ENCODE measurements around the gene LIMK2.
"Not testable (repeated sequence)": the region's sequence is repeated elsewhere in the genome, so short reads cannot be mapped to it uniquely, and the experiment has no call there.

The LIMK2 gene

GRCh38 chr22:31313366-31314147 lies 101.5 kb downstream of the LIMK2 start:
- peak; percentile 62 for DNase-seq
- in situ Hi-C loops (cut with MboI; ENCODE audit: low pct_unique_long_range_greater_than_20kb, low sequenced_read_pairs): no loop called here

GRCh38 chr22:31314220-31314619 lies 102.1 kb downstream of the LIMK2 start:
- DNase-seq; in situ Hi-C loops (cut with MboI; ENCODE audit: low pct_unique_long_range_greater_than_20kb, low sequenced_read_pairs): not testable (repeated sequence)

GRCh38 chr22:31321421-31321820 lies 109.3 kb downstream of the LIMK2 start:
- in situ Hi-C loops (cut with MboI; ENCODE audit: low pct_unique_long_range_greater_than_20kb, low sequenced_read_pairs): no loop called here
- no peak for DNase-seq

GRCh38 chr22:31323578-31324550 lies 111.8 kb downstream of the LIMK2 start:
- DNase-seq: no peak
- in situ Hi-C loops (cut with MboI; ENCODE audit: low pct_unique_long_range_greater_than_20kb, low sequenced_read_pairs): no loop called here

- in situ Hi-C loops (cut with MboI; ENCODE audit: low pct_unique_long_range_greater_than_20kb, low sequenced_read_pairs): no loop called here
- no peak for DNase-seq
These were observed 114.8 kb downstream of the LIMK2 start for GRCh38 chr22:31326877-31327276.

- no peak for DNase-seq
- in situ Hi-C loops (cut with MboI; ENCODE audit: low pct_unique_long_range_greater_than_20kb, low sequenced_read_pairs): no loop called here
These were observed 115.9 kb downstream of the LIMK2 start for GRCh38 chr22:31327806-31328543.

GRCh38 chr22:31328544-31328960 lies 116.5 kb downstream of the LIMK2 start:
- in situ Hi-C loops (cut with MboI; ENCODE audit: low pct_unique_long_range_greater_than_20kb, low sequenced_read_pairs): no loop called here
- DNase-seq: no peak

- no peak for DNase-seq
- in situ Hi-C loops (cut with MboI; ENCODE audit: low pct_unique_long_range_greater_than_20kb, low sequenced_read_pairs): no loop called here
These were observed 116.9 kb downstream of the LIMK2 start for GRCh38 chr22:31329029-31329428.

Measured in KBM-7 (cell line).